Stromal cell of bone marrow (primary cell): Measurements from ENCODE around the gene MAPKAP1.

Experiments
- DNase-seq: peaks from one replicate; pipeline ENCODE4 v3.0.0-alpha.2; 2012; ENCODE audit warnings: low read depth

Gene MAPKAP1

DNA sequence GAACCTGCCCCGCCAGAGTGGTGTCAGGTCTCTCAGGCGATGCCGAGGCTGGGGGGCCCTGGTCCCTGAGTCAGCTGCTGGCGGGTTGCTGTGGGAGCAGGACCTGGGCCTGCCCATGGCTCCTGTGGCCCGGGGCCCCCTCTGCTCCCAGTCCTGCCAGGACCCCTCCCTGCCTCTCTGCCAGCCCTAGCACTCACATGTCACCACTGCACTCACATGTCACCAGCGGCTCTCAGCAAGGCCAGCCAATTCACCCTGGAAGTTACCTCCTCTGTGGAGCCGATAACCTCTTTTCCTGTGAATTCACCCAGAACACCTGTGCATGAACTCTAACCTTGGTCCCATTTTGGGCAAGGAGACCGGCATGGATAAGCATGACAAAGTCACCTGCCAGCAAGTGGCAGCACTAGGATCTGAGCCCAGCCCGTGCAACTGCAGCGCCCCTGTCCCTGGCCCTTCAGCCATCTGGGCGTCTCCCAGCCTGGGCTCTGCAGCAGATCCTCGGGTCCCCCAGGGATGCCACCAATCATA lies 275.2 kb downstream of the MAPKAP1 start:
- DNase-seq, result no peak

DNA sequence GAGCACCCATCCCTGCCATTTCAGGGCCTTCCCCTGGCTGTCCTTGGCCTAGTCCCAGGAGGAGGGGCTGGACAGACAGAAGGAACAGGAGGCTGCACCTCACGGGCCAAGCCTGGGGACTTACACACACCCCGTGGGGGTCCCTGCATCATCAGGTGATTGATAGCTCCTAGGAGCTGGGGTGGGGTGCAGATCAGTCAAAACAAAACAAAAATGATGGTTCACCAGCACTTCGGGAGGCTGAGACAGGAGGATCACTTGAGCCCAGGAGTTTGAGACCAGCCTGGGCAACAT lies 276.0 kb downstream of the MAPKAP1 start:
- no peak for DNase-seq

DNA sequence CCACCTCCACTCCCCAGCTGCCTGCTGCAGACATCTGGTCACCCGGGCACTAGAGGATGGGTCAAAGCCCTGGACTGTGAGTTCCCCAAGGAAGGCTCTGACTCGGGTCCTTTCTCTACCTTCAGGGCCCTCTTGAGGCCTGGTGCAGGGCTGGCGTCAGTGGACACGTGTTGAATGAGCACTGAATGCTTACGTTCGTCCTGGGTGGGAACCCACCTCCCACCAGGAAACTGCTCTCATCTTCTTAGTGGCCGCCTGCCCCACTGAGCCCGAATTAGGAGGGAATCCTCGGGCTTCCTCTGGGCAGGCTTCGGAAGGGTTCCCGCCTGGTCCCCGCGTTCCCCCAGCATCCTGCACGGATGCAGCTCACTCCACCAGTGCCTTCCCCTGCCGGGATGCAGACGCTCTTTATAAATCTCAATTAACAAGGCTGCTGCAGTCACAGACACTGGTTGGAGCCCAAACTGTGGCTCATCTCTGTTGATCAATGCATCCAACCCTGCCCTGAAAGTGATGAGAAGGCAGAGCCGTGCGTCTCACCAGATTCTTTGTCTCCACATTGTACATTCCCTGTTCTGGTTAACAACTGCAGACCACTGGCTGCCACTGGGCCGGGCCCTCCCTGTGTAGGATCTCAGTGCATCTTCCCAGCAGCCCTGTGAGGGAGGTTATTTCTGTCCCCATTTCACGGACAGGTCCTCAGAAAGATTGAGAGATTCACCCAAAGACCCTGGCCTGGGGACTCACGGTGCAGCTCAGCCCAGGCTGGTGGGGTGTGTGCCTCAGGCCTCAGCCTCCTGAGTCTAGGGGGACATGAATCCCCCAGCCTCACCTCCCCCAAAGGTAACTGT lies 276.6 kb downstream of the MAPKAP1 start:
- no peak for DNase-seq

DNA sequence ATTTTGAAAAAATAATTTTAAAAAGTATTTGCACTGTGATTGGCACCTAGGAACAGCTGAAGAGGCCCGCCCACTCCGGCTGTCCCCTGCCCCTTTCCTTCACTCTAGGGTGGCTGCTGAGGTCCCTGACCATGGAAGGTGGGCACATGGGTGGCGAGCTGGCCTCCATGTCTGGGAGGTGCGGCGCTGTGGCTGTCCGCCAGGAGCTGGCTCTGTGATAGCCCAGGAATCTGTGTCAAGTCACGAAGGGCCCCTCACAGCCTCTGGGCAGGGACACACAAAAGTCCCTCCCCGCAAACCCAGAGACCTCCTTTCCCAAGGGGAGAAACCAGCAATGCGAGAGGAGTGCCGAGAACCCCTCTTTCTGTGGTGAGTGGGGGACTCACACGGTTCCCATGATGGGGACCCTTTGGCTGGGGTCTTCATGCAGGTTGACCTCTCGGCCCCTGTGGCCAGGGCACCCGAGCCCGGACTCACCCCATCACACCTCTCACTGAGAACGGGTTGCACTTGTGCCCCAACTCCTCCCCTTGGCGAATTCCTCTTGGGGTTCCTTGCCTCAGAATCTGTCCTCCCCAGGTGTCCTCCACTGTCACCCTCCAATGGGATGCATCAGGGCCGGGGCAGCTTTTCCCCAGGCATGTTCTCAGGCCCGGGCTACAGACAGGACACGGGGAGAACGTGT lies 277.4 kb downstream of the MAPKAP1 start:
- no peak for DNase-seq

DNA sequence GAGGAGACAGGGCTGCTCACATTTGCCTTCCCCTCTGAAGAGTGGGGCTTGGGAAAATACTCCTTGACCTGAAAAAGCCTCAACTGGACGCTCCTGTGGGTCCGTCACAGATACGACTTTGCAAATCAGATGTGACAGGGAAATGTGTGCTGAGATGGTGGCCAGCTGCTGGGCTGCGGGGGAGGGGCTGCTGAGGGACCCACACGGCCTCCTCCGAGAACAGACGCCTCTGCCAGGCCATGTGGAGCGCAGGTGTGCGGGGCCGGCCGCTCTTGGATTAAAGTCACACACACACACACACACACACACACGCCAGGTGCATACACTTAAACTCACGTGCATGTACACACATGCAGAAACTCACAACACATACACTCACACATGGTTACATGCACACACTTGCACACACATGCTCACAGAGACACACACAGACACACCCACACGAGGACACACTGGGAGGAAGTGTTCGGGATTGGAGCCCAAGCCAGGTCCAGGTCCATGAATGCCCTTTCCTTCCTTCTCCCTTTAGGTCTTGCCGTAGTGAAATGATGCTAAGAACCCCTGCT lies 278.0 kb downstream of the MAPKAP1 start:
- DNase-seq, result no peak

DNA sequence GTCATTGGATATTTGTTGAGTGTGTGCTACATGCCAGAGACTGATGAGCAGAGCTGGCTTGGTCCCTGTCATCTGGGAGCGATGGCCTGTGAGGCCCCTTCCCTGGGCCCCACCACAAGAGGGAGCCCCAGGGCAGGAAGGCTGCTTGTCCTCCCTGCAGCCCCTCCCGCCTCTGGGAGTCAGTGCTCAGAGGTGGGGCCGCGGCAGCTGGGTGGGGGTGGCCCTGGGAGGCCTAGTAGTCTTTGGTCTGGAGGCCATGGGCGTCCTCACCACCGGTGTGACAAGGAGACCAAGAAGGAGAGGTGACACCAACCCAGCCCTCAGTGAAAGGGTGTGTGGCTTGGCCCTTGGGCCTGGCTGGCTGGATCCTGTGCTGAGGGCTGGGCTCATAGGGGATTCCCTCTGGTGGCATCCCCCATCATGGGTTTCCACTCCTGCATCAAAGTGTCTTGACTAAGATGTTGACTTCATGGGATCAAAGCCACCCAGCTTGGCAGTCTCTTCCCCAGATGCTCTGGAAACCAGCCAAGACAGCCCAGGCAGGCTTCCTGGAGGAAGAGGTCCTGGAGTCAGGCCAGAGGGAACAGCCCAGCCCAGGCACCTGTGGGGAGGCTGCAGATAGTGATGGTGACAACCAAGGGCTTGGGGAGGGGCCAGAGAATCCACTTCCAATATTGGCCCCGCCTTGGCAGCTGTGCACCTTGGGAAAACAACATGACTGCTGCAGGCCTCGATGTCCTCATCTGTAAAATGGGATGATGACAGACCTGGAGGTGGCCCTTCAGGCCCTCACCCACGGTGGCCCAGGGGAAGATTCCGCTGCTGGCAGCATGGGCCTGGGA lies 278.7 kb downstream of the MAPKAP1 start:
- no peak for DNase-seq

DNA sequence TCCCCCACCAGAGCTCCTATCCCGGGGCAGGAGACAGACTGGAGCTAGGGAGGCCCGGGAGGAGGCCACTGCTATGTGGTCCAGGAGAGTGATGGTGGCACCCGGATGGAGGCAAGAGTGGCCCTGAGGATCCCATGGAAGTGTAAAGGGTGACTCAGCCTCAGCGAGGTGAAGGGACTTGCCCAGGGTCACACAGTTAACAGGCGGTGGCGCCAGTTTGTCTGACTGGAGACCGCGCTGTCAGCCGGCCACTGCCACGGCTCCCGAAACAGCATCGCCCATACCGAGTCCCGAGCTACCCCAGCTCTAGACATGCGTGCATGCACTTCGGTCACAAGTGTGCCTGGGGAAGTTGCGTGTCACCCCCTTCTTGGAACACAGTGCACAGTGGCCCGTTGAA lies 279.5 kb downstream of the MAPKAP1 start:
- DNase-seq, result no peak

DNA sequence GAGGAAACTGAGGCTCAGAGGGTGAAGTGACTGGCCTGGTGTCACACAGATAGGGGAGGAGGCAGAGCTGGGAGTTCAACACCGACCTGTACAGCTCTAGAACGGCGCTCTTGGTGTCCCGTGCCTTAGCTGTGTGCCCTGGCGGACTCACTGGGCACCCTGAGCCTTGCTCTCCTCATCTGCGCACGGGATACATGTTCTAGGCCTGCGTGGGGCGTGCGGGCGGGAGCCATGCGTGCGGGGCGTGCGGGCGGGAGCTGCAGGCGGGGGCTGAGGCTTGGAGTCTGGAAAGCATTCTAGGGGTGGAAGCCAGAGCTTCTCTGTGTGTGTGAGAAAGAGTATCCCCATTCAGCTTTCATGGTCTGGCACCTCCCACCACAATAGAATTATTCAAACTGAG lies 280.1 kb downstream of the MAPKAP1 start:
- no peak for DNase-seq

DNA sequence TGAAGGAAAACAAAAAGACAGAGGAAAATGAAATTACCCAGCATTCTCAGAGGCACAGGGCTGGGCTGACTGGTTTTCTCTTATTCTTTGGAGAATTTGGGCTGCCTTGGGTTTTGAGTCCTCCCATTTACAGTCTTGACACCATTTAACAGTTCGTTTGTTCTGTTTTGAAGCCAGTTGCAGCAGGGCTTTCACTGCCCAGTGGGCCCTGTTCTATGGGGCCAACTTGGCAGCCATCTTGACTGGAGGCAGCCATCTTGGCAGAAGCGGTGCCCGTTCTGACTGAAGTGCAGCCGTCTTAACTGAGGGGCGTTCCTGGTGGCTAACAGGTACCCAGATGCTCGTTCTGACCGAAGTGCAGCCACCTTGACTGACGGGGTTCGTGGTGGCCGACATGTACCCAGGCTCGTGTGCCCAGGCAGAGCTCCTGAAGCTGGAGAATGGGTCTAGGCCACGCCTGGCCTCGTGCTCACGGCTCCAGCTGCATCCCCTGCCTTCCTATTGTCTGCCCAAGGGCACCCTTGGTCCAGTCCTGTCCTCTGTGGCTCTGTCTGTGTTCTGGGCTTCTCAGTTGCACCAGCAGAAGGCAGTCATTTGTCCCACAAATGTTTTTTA lies 281.0 kb downstream of the MAPKAP1 start:
- no peak for DNase-seq

DNA sequence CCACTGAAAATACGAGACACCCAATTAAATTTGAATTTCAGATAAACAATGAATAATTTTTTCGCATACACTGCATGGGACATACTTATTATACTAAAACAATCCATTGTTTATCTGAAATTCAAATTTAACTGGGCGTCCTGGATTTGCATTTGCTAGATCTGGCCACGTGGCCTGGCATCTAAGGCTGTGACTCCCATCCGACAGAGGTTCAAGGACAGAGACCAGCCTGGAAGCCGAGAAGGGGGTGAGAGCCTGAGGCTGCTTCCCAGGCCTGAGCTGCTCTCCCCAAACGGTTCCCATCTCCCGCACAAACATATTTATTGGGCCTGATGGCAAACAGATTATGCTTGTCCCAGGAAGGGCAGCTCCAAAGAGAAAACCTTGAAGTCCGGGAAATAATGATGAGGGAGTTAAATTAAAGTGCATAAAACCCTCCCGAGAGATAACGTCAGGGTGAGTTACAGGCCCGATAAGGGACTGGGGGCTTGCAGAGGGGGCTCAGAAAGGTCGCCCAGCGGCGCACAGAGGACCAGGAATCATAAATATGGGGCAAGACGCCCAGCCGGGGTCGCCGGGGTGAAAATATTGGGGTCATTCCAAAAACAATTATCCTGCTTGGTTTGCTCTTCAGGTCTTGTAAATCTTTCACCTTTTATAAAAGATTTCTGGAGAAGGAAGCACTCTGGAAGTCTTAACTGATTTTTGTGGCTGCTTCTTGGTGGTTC lies 281.7 kb downstream of the MAPKAP1 start:
- no peak for DNase-seq

DNA sequence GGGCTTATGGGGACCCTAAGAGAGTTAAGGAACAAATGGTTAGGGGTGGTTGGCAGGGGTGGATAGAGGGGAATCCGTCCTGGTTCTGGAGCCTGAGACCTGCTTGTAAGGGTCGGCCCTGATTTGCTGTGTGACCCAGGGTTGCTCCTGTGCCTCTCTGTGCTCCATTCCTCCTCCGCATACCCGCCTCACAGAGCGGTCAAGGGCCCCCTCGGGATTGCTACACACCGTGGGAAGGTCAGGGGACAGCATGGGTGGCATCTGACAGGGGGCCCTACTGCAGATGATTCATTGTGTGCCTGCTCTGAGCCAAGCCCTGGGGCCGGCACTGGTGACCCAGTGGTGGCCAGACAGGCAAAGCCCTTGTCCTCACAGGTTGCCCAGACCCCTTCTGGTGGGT lies 283.0 kb downstream of the MAPKAP1 start:
- DNase-seq, result no peak

DNA sequence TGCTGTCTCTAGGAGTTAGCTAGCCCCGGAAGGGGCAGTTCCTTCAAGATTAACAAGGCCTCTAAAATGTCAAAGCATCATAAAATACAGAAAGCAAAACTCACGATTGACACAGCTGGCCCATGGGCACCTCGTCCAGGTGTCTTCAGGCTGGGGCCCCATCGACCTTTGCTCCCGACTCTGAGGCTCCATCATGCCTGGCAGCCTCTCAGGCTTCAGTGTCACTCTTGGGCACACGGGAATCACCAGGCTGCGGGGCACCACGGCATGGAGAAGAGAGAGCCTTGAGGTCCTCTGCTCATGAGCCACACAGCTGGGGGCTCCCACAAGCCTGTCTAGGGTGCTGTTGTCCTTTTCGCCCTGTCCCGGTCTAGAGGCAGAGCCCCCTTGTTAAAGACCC lies 284.2 kb downstream of the MAPKAP1 start:
- DNase-seq, result no peak

DNA sequence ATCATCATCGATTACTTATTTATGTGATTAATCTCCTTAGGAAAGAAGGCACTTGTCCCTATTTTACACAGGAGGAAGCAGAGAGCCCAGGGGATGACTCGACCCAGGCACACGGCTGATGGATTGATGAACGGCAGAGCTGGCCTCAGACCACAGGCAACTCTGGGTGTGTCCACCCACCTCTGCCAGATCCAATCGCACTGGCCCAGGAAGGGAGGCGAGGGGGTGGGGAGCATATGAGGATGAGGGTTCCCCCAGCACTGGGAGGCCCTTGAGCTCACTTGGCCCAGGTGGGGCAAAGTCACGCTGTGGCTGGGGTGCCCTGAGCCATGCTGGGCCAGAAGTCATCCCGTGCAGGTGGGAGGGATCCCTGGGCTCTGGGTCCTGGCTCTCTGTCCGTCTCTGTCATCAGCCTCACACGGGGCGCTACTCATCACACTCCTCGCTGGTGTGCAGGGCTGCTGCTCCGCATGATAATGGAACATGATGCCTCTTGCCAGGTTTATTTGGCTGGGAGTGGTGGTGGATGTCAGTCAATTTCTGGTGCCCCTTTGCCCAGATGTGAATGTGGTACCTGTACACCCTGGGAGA lies 285.3 kb downstream of the MAPKAP1 start:
- no peak for DNase-seq

DNA sequence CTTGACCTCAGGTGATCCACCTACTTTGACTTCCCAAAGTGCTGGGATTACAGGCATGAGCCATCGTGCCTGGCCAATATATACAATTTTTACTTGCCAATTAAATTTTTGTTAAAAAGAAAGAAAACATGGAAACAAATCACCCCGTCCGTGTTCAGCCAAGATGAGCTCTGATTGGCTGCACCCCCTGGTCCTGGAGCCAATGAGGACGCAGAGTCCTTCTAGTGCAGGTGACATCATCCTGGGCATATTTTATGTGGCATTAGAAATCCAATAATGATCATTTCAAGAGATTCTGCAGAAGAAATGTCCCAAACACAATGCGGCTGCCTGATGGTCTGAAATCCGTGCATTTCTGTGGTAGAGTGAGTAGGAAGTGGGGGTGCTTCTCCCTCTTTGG lies 285.8 kb downstream of the MAPKAP1 start:
- DNase-seq, result no peak

DNA sequence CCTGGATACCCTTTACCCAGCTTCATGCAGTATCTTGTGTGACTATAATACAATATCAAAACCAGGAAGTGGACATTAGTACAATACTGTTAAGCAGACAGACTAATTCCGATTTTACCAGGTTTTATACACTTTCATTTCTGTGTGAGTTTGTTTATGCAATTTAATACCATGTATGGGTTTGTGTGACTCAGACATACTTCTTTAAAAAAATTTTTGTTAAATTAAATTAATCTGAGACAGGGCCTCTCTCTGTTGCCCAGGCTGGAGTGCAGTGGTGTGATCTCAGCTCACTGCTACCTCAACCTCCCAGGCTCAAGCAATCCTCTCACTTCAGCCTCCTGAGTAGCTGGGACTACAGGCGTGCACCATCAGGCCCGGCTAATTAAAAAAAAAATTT lies 288.6 kb downstream of the MAPKAP1 start:
- no peak for DNase-seq

DNA sequence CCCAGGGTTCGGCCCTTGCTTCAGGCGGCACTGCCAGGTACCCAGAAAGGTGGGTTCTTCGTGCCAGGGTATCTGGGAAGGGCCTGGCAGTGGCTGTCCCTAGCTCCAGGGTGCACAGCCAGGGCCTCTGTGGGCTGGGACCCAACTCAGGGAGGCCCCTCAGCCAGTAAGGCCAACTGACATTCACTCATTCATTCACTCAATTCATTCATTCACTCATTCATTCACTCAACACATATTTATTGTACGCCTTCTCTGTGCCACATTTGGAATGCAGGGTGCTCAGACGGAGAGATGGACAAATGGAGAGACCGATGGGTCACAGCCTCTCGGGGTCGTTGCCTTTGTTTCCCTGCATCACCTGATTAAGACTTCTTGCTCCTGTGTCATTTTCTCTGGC lies 290.5 kb downstream of the MAPKAP1 start:
- DNase-seq, result no peak

DNA sequence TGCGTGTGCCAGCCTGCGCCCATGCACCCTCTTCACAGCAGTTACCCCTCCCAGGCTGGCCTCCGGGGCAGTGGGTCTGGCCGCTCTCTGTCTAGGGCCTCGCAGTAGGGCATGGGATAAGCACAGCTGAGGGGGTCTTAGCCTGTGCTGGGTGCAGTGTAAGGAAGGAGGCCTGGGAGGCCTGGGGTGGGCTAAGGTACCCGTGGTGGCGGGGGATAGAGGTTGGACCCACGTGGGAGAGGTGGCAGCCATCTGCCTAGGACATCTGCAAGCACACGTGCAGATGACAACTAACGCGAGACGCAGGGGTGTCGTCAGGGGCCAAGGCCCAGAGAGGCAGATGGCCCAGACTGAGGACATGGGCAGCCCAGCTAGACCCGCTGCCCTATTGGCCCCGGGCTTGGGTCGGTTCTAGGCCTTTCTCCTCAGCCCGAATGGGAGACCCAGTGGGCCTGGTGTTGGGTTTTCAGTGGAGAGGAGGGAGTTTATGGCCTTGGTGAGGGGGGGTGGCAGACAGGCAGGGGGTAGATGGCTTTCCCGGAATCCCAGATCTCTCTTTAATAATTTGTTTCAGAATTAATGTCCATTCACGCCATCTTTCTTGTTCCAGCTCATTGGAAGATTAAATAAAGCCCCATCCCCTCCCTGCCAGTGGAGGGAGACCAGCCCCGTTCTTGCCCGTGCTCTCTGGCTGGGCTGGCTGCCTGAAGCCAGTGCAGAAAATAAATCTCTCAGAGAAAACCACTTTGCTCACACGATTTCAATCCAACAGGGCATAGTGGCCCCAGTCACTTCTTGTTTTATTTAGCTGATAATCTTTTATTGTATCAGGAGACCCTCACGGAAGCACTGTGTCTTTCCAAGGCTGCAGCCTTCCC lies 291.2 kb downstream of the MAPKAP1 start:
- no peak for DNase-seq

DNA sequence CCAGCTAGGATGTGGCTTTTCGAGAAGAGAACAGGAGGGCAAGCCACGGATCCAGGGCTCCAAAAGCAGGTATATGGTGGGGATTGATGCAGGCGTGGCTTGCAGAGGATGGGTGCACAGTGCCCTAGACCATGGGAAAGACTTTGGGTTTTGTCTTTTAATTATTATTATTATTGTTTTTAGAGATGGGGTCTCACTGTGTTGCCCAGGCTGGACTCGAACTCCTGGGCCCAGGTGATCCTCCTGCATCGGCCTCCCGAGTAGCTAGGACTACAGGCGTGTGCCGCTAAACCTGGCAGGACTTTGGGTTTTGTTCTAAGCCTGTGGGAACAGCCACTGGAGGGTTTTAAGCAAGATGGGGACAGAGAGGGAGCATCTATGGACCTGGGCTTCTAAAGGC lies 293.4 kb downstream of the MAPKAP1 start:
- DNase-seq, result no peak

DNA sequence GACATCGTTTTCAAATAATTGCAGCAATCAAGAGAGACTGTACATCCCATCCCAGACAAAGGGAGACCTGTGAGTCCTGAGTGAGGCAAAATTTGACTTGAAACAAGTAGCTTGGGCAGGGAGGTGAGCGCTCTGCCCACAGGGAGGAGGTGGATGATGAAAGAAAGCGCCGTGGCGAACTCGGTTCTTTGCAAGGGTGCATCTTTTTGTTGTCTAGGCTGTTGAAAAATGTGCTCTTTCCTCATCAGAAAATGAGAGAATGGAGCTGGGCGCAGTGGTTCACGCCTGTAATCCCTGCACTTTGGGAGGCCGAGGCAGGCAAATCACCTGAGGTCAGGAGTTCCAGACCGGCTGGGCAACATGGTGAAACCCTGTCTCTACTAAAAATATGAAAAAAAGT lies 294.8 kb downstream of the MAPKAP1 start:
- no peak for DNase-seq
